Measurements from ENCODE around the gene TNFRSF6B. TPM values are rescaled to one million over a fixed set of nuclear protein-coding genes. Genes with fewer than 3 reads are reported as not detected.
"Not testable (repeated sequence)": the region's sequence is repeated elsewhere in the genome, so short reads cannot be mapped to it uniquely, and the experiment has no call there.

Gene TNFRSF6B
- total RNA-seq, 4 donors from 2014 or later, result 2.1 to 16.1 (median 11.1) TPM

DNA sequence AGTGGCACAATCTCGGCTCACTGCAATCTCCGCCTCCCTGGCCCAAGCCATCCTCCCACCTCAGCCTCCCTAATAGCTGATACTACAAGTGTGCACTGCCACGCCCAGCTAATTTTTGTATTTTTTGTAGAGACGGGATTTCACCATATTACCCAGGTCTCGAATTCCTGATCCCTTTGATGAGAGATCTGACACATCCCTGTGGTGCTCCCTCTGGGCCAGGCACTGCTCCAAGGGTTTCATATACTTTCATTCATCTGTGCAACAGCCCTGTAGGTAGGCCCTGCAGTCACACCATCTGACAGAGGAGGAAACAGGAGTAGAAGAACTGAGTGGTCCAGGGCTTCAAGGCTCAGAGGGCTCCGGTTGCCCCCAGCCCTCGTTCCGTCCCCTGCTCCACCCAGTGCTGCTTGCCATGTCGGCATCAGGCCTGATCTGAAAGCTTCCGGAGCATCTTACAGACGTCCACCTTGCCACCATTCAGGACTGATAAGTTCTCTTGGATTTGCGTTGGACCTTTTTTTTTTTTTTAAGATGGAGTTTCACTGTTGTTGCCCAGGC lies 14.7 kb downstream of the TNFRSF6B start:
- DNase-seq (ENCODE audit: low spot score in 2 of 2), result peak; percentile 47 to 51
- TF ChIP-seq POLR2A (IDR thresholded peaks at IDR 0.05) (no peak), POLR2AphosphoS5 (IDR thresholded peaks at IDR 0.05) (no peak), EP300 (IDR thresholded peaks at IDR 0.05) (no peak)
- TF ChIP-seq, protein P1, sequence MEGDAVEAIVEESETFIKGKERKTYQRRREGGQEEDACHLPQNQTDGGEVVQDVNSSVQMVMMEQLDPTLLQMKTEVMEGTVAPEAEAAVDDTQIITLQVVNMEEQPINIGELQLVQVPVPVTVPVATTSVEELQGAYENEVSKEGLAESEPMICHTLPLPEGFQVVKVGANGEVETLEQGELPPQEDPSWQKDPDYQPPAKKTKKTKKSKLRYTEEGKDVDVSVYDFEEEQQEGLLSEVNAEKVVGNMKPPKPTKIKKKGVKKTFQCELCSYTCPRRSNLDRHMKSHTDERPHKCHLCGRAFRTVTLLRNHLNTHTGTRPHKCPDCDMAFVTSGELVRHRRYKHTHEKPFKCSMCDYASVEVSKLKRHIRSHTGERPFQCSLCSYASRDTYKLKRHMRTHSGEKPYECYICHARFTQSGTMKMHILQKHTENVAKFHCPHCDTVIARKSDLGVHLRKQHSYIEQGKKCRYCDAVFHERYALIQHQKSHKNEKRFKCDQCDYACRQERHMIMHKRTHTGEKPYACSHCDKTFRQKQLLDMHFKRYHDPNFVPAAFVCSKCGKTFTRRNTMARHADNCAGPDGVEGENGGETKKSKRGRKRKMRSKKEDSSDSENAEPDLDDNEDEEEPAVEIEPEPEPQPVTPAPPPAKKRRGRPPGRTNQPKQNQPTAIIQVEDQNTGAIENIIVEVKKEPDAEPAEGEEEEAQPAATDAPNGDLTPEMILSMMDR (IDR thresholded peaks at IDR 0.05), result no peak
- H3K9me3 ChIP-seq, result peaks cover 9% of the 10 kb centered on the region
- H3K27me3 ChIP-seq, result no peaks in the 10 kb centered on the region
- peaks cover 23% of the 10 kb centered on the region for H3K4me1 ChIP-seq
- peaks cover 51% of the 10 kb centered on the region for H3K36me3 ChIP-seq
- H3K27ac ChIP-seq, result no peak overlapping the region
- 81% methylated on average over 12 of the region's 12 CpGs for WGBS
- no peak overlapping the region for H3K4me3 ChIP-seq

DNA sequence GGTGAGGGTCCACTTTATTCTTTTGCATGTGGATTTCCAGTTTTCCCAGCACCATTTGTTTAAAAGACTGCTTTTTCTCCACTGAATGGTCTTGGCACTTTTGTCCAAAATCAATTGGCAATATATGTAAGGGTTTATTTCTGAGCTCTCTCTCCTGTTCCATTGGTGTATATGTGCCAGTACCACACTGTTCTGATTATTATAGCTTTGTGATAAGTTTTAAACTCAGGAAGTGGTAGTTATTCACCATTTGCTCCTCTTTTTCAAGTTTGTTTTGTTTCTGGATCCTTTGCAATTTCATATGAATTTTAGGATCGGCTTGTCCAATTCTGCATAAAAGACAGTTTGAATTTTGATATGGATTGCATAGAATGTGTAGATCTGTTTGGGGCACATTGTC lies 15.7 kb downstream of the TNFRSF6B start:
- Histone ChIP-seq H3K9me3 (peaks cover 9% of the 10 kb centered on the region), H3K4me1 (peaks cover 14% of the 10 kb centered on the region), H3K27me3 (no peaks in the 10 kb centered on the region), H3K27ac (no peak overlapping the region), H3K4me3 (no peak overlapping the region), H3K36me3 (peaks cover 53% of the 10 kb centered on the region)
- TF ChIP-seq POLR2A (IDR thresholded peaks at IDR 0.05) (no peak), POLR2AphosphoS5 (IDR thresholded peaks at IDR 0.05) (no peak), EP300 (IDR thresholded peaks at IDR 0.05) (no peak)
- TF ChIP-seq, protein P1 (IDR thresholded peaks at IDR 0.05), result no peak
- DNase-seq (ENCODE audit: low spot score in 2 of 2), result no peak
- 100% methylated on average over 1 of the region's 1 CpG for WGBS

DNA sequence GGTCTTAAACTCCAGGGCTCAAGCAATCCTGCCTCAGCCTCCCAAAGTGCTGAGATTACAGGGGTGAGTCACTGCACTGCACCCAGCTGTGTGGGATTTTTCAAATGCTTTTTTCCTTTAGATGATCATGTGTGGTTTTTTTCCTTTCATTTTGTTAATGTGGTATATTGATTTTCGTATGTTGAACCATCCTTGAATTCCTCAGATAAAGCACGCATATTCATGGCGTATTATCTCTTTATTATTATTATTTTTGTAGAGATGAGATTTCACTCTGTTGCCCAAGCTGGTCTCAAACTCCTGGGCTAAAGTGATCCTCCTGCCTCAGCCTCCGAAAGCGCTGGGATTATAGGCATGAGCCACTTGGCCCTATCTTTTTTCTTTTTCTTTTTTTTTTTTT lies 18.4 kb downstream of the TNFRSF6B start:
- Histone ChIP-seq H3K4me3 (no peak overlapping the region), H3K36me3 (peaks cover 64% of the 10 kb centered on the region)
- TF ChIP-seq POLR2A (IDR thresholded peaks at IDR 0.05) (no peak), EP300 (IDR thresholded peaks at IDR 0.05) (no peak), POLR2AphosphoS5 (IDR thresholded peaks at IDR 0.05) (no peak)
- TF ChIP-seq, protein P1 (IDR thresholded peaks at IDR 0.05), result no peak

DNA sequence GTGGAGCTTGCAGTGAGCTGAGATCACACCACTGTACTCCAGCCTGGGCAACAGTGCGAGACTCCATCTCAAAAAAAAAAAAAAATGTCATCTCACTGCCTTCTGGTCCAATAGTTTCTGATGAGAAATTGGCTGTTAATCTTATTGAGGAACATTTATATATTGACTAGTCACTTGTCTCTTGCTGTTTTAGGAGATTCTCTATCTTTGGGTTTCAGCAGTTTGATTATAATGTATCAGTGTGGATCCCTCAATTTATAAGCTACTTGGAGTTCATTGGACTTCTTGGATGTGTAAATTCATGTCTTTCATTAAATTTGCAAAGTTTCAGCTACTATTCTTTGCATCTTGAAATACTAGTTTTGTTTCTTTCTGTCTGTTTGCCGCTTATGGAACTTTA lies 22.5 kb downstream of the TNFRSF6B start:
- Histone ChIP-seq H3K4me3 (no peak overlapping the region), H3K4me1 (no peaks in the 10 kb centered on the region), H3K9me3 (peaks cover 19% of the 10 kb centered on the region), H3K36me3 (peaks cover 63% of the 10 kb centered on the region), H3K27me3 (no peaks in the 10 kb centered on the region), H3K27ac (no peak overlapping the region)
- no peak for DNase-seq (ENCODE audit: low spot score in 2 of 2)
- TF ChIP-seq POLR2AphosphoS5 (IDR thresholded peaks at IDR 0.05) (no peak), POLR2A (IDR thresholded peaks at IDR 0.05) (no peak), EP300 (IDR thresholded peaks at IDR 0.05) (no peak)
- TF ChIP-seq, protein P1 (IDR thresholded peaks at IDR 0.05), result no peak
- WGBS, result 96% methylated on average over 2 of the region's 2 CpGs

More for the DNA sequence above, 18.4 kb downstream of the TNFRSF6B start:
- H3K27ac ChIP-seq, result no peak overlapping the region
- H3K4me1 ChIP-seq, result no peaks in the 10 kb centered on the region
- H3K27me3 ChIP-seq, result no peaks in the 10 kb centered on the region
- 98% methylated on average over 5 of the region's 5 CpGs for WGBS
- peaks cover 19% of the 10 kb centered on the region for H3K9me3 ChIP-seq
- no peak for DNase-seq (ENCODE audit: low spot score in 2 of 2)

DNA sequence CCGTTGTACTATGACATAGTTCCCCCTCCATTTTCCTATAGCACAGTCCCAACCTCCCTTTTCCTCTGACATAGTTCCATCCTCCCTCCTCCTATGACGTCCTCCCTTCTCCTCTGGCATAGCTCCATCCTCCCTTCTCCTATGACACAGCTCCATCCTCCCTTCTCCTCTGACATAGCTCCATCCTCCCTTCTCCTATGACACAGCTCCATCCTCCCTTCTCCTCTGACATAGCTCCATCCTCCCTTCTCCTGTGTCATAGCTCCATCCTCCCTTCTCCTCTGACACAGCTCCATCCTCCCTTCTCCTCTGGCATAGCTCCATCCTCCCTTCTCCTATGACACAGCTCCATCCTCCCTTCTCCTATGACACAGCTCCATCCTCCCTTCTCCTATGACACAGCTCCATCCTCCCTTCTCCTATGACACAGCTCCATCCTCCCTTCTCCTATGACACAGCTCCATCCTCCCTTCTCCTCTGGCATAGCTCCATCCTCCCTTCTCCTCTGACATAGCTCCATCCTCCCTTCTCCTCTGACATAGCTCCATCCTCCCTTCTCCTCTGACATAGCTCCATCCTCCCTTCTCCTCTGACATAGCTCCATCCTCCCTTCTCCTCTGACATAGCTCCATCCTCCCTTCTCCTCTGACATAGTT lies 26.6 kb downstream of the TNFRSF6B start:
- H3K27ac ChIP-seq; H3K4me1 ChIP-seq; DNase-seq (ENCODE audit: low spot score in 2 of 2); H3K4me3 ChIP-seq; H3K27me3 ChIP-seq: not testable (repeated sequence)
- H3K36me3 ChIP-seq, result peaks cover 38% of the 10 kb centered on the region
- WGBS, result 88% methylated on average over 2 of the region's 2 CpGs
- peaks cover 19% of the 10 kb centered on the region for H3K9me3 ChIP-seq

DNA sequence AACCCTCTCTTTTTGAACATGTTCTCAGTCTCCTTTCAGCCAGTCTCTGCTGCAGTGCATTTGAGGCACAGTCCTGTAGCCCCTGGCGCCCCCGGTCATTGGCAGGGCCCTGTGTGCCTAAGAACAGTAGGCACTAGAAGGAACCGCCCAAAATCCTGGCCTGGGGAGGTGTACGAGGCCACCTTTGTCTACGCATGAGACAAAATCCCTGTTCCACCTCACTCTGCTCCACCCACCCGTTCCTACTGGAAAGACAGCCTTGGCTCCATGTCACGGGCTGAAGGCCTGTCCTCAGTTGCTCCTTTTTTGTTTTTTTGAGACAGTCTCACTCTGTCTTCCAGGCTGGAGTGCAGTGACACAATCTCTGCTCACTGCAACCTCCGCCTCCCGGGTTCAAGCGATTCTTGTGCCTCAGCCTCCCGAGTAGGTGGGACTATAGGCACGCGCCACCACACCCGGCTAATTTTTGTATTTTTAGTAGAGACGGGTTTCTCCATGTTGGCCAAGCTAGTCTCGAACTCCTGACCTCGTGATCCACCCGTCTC lies 33.8 kb downstream of the TNFRSF6B start:
- peak in 1 of 2 donors; percentile 37 for DNase-seq (ENCODE audit: low spot score in 2 of 2)
- H3K4me3 ChIP-seq, H3K9me3 ChIP-seq, H3K27ac ChIP-seq, H3K27me3 ChIP-seq, H3K4me1 ChIP-seq: not testable (repeated sequence)
- peaks cover 34% of the 10 kb centered on the region for H3K36me3 ChIP-seq
- WGBS, result 91% methylated on average over 18 of the region's 18 CpGs

Data from suprapubic skin (tissue), 4 donors.